AG09319 (cell line): ENCODE measurements around the gene HNRNPUL1.
A peak's percentile ranks its signal among the peaks of the same experiment; 100 is the strongest.

Source experiments
- DNase-seq: peaks from one replicate; pipeline ENCODE4 v3.0.0-alpha.2; 2010; ENCODE audit warnings: low read depth; ENCODE audit errors: extremely low read depth
- CTCF ChIP-seq: IDR thresholded peaks from 2 replicates; pipeline ENCODE4 v1.5.1; 2011; ENCODE audit warnings: low read depth, mild to moderate bottlenecking, inconsistent platforms, low read length, moderate library complexity

HNRNPUL1 gene

DNA sequence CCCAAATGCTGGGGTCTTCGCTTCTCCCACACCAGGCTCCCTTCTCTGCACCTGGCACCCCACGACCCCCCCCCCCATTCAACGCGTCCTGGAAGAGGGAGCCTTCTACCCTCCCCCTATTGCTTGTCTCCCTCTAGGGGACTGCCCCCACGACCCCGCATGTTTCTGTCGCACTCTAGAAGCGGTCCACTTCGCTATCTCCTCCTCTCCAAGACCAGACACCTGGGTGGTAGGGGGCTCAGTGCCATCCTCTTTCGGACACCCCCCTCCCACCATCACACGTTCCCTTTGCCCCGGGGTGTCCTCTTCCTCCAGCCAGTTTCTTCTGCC lies 88.1 kb downstream of the HNRNPUL1 start:
- no peak for TF ChIP-seq CTCF
- DNase-seq = no peak

- no peak for DNase-seq
- peak; percentile 70 for TF ChIP-seq CTCF
Observed at GRCh38 chr19:41352609-41353465, 88.7 kb downstream of the HNRNPUL1 start.

- peak; percentile 84 for DNase-seq
- peak; percentile 91 for TF ChIP-seq CTCF
Observed at GRCh38 chr19:41353466-41354342, 89.5 kb downstream of the HNRNPUL1 start, which contains the start of gene TGFB1. TSS of gene TGFB1 (minus strand) at chr19:41353922. CDS start at chr19:41353044, 878 bp downstream.

- DNase-seq = no peak
- TF ChIP-seq CTCF = no peak
Observed at GRCh38 chr19:41354343-41354953, 90.3 kb downstream of the HNRNPUL1 start.

GRCh38 chr19:41355035-41355434 lies 90.9 kb downstream of the HNRNPUL1 start:
- TF ChIP-seq CTCF = no peak
- no peak for DNase-seq

GRCh38 chr19:41355802-41356201 lies 91.6 kb downstream of the HNRNPUL1 start:
- TF ChIP-seq CTCF = no peak
- DNase-seq = no peak
